SHP77 (cell line): ENCODE measurements around the gene SDHAF2.
A peak's percentile ranks its signal among the peaks of the same experiment; 100 is the strongest.
"Not testable (repeated sequence)": the region's sequence is repeated elsewhere in the genome, so short reads cannot be mapped to it uniquely, and the experiment has no call there.

Experiments
- DNase-seq, 2 experiments: peaks; one replicate each; lab custom pipeline; 2025; lab: John Stamatoyannopoulos, UW

The SDHAF2 gene

GRCh38 chr11:61425367-61426131 is 4.4 kb upstream of the SDHAF2 start:
- no peak for DNase-seq

GRCh38 chr11:61429346-61429690 is 606 bp upstream of the SDHAF2 start:
- DNase-seq, result peak; percentile 32 to 67

DNA sequence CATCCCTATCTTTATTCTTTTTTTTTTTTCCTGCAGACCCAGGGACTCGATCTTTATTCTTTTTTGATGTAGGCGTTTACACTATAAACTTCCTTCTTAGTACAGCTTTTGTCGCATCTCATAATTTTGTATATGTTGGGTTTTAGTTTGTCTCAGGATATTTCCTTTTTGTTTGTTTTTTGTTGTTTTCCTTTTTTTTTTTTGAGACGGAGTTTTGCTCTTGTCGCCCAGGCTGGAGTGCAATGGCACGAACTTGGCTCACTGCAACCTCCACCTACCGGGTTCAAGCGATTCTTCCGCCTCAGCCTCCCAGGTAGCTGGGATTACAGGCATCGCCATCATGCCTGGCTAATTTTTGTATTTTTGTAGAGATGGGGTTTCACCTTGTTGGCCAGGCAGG is 915 bp downstream of the SDHAF2 start:
- not testable (repeated sequence) for DNase-seq

- DNase-seq, result no peak
These were observed 7.6 kb downstream of the SDHAF2 start for GRCh38 chr11:61437496-61437895.

DNA sequence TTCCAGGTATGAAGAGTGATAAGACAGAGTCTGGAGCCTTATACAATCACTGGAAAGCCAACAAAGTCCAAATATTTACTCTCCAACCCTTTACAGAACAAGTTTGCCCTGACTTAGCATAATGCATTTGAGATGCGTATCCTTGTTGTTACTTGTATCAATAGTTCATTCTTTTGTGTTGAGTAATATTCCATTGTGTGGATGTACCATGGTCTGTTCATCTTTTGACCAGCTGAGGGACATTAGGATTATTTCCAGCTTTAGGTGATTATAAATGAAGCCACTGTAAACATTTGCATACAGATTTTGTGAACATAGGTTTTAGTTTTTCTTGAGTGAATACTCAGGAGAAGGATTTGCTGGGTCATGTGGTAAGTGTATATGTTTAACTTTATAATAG is 9.7 kb downstream of the SDHAF2 start:
- no peak for DNase-seq

DNA sequence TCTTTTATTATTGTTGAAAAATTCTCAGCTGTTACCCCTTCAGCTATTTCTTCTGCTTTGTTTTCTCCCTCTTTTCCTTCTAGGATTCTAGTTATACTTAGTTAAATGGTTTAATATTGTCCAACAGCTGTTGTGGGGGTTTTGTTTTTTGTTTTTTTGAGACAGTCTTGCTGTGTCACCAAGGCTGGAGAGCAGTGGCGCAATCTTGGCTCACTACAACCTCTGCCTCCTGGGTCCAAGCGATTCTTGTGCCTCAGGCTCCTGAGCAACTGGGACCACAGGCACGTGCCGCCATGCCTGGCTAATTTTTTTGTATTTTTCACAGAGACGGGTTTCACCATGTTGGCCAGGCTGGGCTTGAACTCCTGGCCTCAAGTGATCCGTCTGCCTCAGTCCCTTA is 12.7 kb downstream of the SDHAF2 start:
- DNase-seq, result no peak

GRCh38 chr11:61445516-61445915 is 15.6 kb downstream of the SDHAF2 start:
- peak; percentile 46 to 63 for DNase-seq

DNA sequence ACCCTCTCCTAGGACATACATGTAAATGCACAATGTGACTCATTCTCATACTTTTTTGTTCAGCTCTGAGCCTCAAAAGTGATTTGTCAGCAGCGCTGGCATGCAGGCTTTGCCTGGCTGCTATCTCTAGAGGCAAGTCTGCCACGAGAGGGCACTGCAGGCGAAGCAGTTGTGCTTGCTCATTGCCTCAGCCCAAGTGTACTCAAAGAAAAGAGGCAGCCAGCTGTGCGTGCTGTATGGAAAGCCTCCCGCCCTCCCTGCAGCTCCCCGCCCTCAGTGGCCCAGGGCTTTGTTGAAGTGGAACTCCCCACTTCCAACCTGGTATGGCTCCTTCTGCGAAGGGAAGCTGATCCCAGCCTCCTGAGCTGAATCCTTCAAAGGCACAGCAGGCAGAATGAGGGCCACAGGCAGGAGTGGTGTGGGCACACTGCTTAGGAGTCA is 16.3 kb downstream of the SDHAF2 start:
- DNase-seq, result peak; percentile 74 to 86

GRCh38 chr11:61447601-61448551 is 18.0 kb downstream of the SDHAF2 start:
- DNase-seq, result no peak

DNA sequence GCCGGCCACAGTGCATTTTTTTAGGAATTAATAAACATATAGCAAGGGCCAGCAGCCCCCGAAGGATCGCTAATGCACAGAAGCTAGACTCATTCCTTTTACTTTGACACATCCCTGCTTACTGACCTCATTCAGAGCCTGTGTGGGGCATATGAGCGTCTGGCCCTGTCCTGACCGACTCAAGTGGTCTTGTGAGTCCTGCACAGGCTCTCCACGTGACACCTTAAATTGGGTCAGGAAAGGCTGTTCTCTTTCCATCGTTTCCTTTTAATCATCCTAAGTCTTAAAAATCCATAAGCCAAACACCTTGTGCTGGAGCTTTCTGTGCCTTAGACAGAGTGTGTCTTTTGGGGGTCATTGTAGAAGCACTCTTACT is 18.6 kb downstream of the SDHAF2 start:
- no peak for DNase-seq

DNA sequence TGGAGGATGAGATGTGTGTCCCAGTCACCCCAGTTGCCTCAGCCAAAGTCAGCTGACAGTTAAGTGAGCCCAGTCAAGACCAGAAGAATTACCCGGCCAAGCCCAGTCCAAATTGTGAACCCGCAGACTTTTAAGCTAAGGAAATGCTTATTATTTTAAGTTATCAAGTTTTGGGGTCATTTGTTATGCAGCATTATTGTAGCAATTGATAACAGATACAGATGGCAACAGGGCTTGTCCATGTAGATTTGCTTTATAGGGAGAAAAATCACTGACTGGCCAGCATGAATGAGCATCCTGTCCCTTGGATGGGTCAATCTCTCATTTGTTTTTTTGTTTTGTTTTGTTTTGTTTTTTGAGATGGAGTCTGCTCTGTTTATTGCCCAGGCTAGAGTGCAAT is 22.9 kb downstream of the SDHAF2 start:
- no peak for DNase-seq

DNA sequence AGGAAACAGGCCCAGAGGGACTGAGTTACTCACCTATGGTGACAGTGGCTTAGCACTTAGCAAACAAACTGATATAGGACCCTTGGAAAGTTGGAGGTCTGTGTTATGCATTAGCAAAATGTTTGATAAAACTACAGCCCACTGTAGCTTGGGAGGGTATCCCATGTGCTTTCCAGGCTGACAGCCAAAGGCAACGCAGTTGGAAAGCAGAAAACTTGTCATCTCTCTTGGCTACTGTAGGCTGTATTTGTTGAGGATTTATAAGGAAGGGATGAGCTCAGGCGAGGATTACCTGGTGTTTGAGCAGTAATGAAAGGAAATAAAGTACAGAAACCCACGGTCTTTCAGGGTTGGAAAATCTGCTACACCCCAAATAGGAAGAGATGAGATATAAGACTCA is 23.8 kb downstream of the SDHAF2 start:
- no peak for DNase-seq

DNA sequence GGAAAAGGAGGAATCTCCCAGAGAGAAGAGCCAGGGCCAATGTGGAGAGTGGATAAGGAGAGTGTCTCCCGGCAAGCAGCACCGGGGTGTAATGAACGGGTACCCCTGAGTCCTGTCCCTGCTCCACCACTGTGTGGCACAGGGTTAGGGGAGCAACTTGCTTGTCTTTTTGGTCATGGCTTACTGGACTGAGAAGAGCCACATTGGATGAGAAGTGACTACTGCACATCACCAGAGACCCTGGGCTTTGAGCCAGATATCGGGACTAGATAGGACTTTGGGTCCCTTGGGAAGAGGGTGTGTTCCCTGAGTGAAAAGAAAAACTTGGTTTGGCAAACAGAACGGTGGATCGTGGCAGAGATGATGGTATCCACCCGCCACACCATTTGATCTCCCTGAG is 24.6 kb downstream of the SDHAF2 start:
- DNase-seq, result no peak

- DNase-seq, result no peak
These were observed 30.6 kb downstream of the SDHAF2 start for GRCh38 chr11:61460474-61460881.

DNA sequence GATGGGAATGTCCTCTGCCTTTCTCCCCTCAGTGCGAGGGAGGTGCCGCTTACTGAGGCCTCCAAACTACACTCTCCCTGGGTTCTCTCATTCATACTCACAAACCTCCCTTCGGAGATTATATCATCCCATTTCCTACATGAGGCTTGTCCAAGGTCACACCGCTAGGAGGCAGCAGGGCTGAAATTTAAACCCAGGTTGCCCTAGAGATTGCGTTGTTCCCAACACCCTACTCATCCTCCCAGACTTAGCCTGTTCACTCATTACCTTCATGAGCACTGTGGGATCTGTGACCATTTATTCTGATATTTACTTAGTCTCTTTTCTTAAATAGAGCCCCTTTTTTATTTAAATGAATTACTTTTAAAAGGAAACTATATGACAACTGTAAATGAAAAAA is 31.1 kb downstream of the SDHAF2 start:
- DNase-seq, result no peak

DNA sequence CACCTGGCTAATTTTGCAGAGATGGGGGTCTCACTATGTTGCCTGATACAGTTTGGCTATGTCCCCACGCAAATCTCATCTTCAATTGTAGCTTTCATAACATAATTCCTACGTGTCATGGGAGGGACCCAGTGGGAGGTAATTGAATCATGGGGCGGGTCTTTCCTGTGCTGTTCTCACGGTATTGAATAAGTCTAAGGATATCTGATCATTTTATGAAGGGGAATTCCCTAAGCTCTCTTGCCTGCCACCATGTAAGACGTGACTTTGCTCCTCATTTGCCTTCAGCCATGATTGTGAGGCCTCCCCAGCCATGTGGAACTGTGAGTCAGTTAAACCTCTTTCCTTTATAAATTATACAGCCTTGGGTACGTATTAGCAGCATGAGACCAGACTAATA is 37.7 kb downstream of the SDHAF2 start:
- not testable (repeated sequence) for DNase-seq

GRCh38 chr11:61468002-61468401 is 38.1 kb downstream of the SDHAF2 start:
- no peak for DNase-seq

GRCh38 chr11:61472282-61472681 is 42.4 kb downstream of the SDHAF2 start:
- no peak for DNase-seq

DNA sequence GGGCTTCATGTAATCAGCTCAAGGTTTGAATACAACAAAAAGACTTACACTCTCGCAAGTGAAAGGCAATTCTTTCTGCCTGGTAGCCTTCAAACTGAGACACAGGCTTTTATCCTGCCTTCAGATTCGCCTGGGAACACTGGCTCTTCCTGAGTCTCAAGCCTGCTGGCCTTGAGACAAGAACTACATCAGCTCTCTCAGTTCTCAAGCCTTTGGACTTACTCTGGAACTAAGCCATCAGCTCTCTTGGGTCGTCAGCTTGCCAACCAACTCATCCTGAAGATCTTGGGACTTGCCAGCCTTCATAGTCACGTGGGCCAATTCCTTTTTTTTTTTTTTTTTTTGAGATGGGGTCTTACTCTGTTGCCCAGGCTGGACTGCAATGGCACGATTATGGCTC is 42.9 kb downstream of the SDHAF2 start:
- DNase-seq, result no peak

DNA sequence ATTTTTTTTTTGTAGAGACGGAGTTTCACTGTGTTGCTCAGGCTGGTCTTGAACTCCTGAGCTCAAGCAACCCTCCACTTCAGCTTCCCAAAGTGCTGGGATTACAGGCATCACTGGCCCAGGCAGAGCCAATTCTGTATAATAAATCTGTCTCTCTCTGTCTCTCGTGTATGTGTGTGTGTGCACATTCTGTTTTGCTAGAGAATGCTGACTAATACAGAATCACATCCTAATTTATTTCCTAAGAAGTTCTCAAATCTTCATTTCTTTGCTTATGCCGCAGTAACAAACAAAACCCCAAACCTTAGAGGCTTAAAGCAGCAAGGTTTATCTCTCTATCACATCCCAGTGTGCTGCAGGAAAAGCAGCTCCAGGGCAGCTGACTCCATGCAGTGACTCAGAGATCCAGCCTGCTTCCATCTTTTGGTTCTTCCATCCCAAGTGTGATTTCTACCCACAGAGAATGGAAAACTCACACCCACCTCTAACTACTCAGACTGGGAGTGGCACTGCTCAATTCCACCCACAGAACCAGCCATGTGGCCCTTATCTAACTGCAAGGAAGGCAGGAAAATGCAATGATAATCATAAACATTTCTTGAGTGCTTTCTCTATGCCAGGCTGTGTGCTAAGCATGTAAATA is 43.6 kb downstream of the SDHAF2 start:
- no peak for DNase-seq

GRCh38 chr11:61474013-61474643 is 44.2 kb downstream of the SDHAF2 start:
- no peak for DNase-seq

DNA sequence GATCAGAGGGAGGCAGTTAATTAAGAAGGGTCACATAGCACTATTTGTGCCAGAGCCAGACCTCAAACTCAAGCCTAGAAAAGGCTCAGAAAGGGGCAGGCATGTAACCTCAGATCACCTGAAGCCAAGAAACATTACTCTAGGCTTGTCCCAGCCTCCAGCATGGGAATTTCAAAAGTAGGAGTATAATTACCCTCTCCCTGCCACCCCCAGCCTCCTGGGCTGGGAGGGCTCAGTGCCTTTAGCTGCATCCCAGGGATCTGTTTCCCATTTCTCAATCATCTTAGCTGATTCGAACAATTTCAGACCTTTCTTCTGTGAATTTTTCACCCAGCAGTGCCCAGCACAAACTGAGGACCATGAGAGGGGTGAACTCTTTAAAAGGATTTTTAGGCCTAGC is 45.5 kb downstream of the SDHAF2 start:
- DNase-seq, result no peak
